Measurements from ENCODE around the gene SLC41A1. TPM values are rescaled to one million over a fixed set of nuclear protein-coding genes. Genes with fewer than 3 reads are reported as not detected.

Gene SLC41A1
- total and polyA plus RNA-seq, 9 of the 15 experiments (the other 6 are each of a cell fraction or from before 2014, with no cell fraction given): 4.1 to 29.3 (median 11.4) TPM

- TF ChIP-seq ZNF407 (IDR thresholded peaks at IDR 0.05; ENCODE audit: low read depth): peak; percentile 71
- no peak for TF ChIP-seq HDGF (IDR thresholded peaks at IDR 0.05)
- no peak for TF ChIP-seq REST (IDR thresholded peaks at IDR 0.05; ENCODE audit: borderline replicate concordance)
- peak; percentile 34; the same call in 1 of the 2 replicates for TF ChIP-seq REST (CRISPR knock-in tag; IDR thresholded peaks at IDR 0.05; ENCODE audit: low read depth)
- peak; percentile 81 for TF ChIP-seq CHD1 (IDR thresholded peaks at IDR 0.05; ENCODE audit: low read length)
Measured at GRCh38 chr1:205748403-205749233, 64.4 kb downstream of the SLC41A1 start (continued).

All from K562 (cell line).